ENCODE results near the gene CYP2J2. TPM values are rescaled to one million over a fixed set of nuclear protein-coding genes. Genes with fewer than 3 reads are reported as not detected.
"Not testable (repeated sequence)": the region's sequence is repeated elsewhere in the genome, so short reads cannot be mapped to it uniquely, and the experiment has no call there.

Gene CYP2J2
- total RNA-seq, 1 experiment from 2014 or later, result 1.6 TPM

DNA sequence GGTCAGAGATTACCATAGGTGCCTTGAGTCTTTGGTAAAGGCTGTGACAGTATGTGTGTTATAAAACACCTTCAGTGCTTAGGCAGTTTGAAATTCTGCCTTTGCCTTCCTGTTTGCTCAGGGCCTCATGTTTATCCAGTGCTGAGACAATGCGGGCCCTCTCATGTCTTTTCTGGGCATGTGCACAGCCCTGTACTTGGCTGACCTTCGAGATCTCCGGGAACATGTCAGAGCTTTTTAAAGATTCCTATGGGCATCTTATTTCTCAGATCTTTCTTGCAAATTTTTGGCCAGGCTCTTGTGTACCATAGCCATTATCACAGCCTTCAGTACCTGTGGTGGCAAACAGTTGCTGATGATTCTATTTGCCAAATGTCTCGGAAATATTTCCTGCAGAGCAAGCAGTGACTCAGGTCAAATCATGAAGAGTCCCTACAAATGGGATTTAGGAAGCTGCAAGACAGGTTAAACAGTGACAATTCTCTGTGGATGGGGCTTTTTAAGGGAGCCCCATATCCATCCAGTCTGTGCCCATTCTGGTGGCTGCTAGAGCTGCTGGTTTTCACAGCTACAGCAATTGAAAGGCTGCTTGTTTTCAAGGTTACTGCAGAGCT, 69.7 kb downstream of the CYP2J2 start:
- H3K4me2 ChIP-seq, result no peak overlapping the region

DNA sequence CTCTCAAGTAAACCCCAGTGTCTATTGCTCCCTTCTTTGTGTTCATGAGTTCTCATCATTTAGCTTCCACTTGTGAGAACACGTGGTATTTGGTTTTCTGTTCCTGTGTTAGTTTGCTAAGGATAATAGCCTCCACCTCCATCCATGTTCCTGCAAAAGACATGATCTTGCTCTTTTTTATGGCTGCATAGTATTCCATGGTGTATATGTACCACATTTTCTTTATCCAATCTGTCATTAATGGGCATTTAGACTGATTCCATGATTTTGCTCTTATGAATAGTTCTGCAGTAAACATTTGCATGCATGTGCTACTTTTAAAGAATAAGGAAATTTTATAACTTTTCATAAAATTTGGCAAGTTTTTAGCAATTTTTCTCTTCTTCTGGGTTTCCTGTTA, 71.3 kb downstream of the CYP2J2 start:
- CTCF ChIA-PET, result not testable (repeated sequence)

More for the DNA sequence above, 69.7 kb downstream of the CYP2J2 start:
- H4K20me1 ChIP-seq (ENCODE audit: insufficient read depth), result no peaks in the 10 kb centered on the region
- no peak overlapping the region for H3K4me3 ChIP-seq
- intact Hi-C loops (cut with micrococcal nuclease; ENCODE audit: unreplicated experiment), result no loop called here
- H3K9me2 ChIP-seq (ENCODE audit: insufficient read depth), result no peaks in the 10 kb centered on the region
- H3K27me3 ChIP-seq (ENCODE audit: insufficient read depth, low read depth), result no peaks in the 10 kb centered on the region
- no peaks in the 10 kb centered on the region for H3K79me2 ChIP-seq (ENCODE audit: low read depth)
- peaks cover 6% of the 10 kb centered on the region; the same call in 1 of the 2 replicates for H3K36me3 ChIP-seq (ENCODE audit: low read depth)
- CTCF ChIA-PET, result no interaction called here
- POLR2A ChIA-PET (ENCODE audit: unreplicated experiment), result no interaction called here
- BruUV-seq (replicated peaks), result no TSS peak
- H3K27ac ChIP-seq, result no peak overlapping the region
- H3F3A ChIP-seq (ENCODE audit: insufficient read depth, low read depth), result no peaks in the 10 kb centered on the region
- H3K9me3 ChIP-seq (ENCODE audit: insufficient read depth, low read depth), result no peaks in the 10 kb centered on the region
- no peak overlapping the region for H2AFZ ChIP-seq
- DNase-seq, result no peak
- no peaks in the 10 kb centered on the region for H3K4me1 ChIP-seq (replicated peaks; ENCODE audit: insufficient read depth)
- no peak for TF ChIP-seq EZH2 (IDR thresholded peaks at IDR 0.05; ENCODE audit: low read depth)
- TF ChIP-seq, protein P1, sequence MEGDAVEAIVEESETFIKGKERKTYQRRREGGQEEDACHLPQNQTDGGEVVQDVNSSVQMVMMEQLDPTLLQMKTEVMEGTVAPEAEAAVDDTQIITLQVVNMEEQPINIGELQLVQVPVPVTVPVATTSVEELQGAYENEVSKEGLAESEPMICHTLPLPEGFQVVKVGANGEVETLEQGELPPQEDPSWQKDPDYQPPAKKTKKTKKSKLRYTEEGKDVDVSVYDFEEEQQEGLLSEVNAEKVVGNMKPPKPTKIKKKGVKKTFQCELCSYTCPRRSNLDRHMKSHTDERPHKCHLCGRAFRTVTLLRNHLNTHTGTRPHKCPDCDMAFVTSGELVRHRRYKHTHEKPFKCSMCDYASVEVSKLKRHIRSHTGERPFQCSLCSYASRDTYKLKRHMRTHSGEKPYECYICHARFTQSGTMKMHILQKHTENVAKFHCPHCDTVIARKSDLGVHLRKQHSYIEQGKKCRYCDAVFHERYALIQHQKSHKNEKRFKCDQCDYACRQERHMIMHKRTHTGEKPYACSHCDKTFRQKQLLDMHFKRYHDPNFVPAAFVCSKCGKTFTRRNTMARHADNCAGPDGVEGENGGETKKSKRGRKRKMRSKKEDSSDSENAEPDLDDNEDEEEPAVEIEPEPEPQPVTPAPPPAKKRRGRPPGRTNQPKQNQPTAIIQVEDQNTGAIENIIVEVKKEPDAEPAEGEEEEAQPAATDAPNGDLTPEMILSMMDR (conservative IDR thresholded peaks at IDR 0.05), result no peak

DNA sequence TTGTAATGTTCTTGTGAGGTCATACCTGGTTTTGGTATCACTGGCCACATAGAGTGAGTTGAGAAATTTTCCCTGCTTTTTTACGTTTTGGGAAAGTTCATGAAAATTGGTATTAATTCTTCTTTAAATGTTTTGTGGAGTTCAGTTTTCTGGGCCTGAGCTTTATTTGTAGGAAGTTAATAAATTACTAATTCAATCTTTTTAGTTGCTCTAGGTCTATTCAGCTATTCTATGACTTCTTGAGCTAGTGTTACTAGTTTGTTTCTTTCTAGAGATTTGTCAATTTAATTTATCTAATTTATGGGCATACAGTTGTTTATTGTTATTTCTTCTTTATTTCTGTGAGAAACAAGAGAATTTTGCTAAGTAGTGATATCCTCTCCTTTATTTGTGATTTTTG, 74.5 kb downstream of the CYP2J2 start:
- CTCF ChIA-PET, result no interaction called here
- Histone ChIP-seq H3K4me2 (no peak overlapping the region), H3F3A (ENCODE audit: insufficient read depth, low read depth) (no peaks in the 10 kb centered on the region), H3K4me1 (replicated peaks; ENCODE audit: insufficient read depth) (no peaks in the 10 kb centered on the region), H4K20me1 (ENCODE audit: insufficient read depth) (no peaks in the 10 kb centered on the region), H2AFZ (no peak overlapping the region), H3K27ac (no peak overlapping the region), H3K4me3 (no peak overlapping the region), H3K9me3 (ENCODE audit: insufficient read depth, low read depth) (no peaks in the 10 kb centered on the region), H3K9me2 (ENCODE audit: insufficient read depth) (no peaks in the 10 kb centered on the region), H3K79me2 (ENCODE audit: low read depth) (no peaks in the 10 kb centered on the region), H3K36me3 (ENCODE audit: low read depth) (peaks cover 17% of the 10 kb centered on the region; the same call in 1 of the 2 replicates), H3K27me3 (ENCODE audit: insufficient read depth, low read depth) (no peaks in the 10 kb centered on the region)
- TF ChIP-seq, protein P1 (conservative IDR thresholded peaks at IDR 0.05), result no peak
- no peak for TF ChIP-seq EZH2 (IDR thresholded peaks at IDR 0.05; ENCODE audit: low read depth)
- POLR2A ChIA-PET (ENCODE audit: unreplicated experiment), result no interaction called here
- no peak for DNase-seq
- intact Hi-C loops (cut with micrococcal nuclease; ENCODE audit: unreplicated experiment), result no loop called here
- BruUV-seq (replicated peaks), result no TSS peak

More for the DNA sequence above, 71.3 kb downstream of the CYP2J2 start:
- H3K4me3 ChIP-seq; BruUV-seq (replicated peaks); H3F3A ChIP-seq (ENCODE audit: insufficient read depth, low read depth); H2AFZ ChIP-seq; H3K36me3 ChIP-seq (ENCODE audit: low read depth); H3K9me3 ChIP-seq (ENCODE audit: insufficient read depth, low read depth); DNase-seq; H3K27ac ChIP-seq; H3K9me2 ChIP-seq (ENCODE audit: insufficient read depth); POLR2A ChIA-PET (ENCODE audit: unreplicated experiment); H4K20me1 ChIP-seq (ENCODE audit: insufficient read depth); H3K4me1 ChIP-seq (replicated peaks; ENCODE audit: insufficient read depth); H3K4me2 ChIP-seq; H3K79me2 ChIP-seq (ENCODE audit: low read depth); intact Hi-C loops (cut with micrococcal nuclease; ENCODE audit: unreplicated experiment); H3K27me3 ChIP-seq (ENCODE audit: insufficient read depth, low read depth): not testable (repeated sequence)

- H3K27me3 ChIP-seq (ENCODE audit: insufficient read depth, low read depth), result no peaks in the 10 kb centered on the region
- DNase-seq, result no peak
- H3K79me2 ChIP-seq (ENCODE audit: low read depth), result no peaks in the 10 kb centered on the region
- POLR2A ChIA-PET (ENCODE audit: unreplicated experiment), result no interaction called here
- no peaks in the 10 kb centered on the region for H3K4me1 ChIP-seq (replicated peaks; ENCODE audit: insufficient read depth)
- peaks cover 14% of the 10 kb centered on the region; the same call in 1 of the 2 replicates for H3K36me3 ChIP-seq (ENCODE audit: low read depth)
- H4K20me1 ChIP-seq (ENCODE audit: insufficient read depth), result no peaks in the 10 kb centered on the region
- H3K4me3 ChIP-seq, result no peak overlapping the region
- H2AFZ ChIP-seq, result no peak overlapping the region
- CTCF ChIA-PET, result no interaction called here
- no TSS peak for BruUV-seq (replicated peaks)
- H3K27ac ChIP-seq, result no peak overlapping the region
- no peak overlapping the region for H3K4me2 ChIP-seq
- no peaks in the 10 kb centered on the region for H3F3A ChIP-seq (ENCODE audit: insufficient read depth, low read depth)
- TF ChIP-seq, protein P1 (conservative IDR thresholded peaks at IDR 0.05), result no peak
- TF ChIP-seq EZH2 (IDR thresholded peaks at IDR 0.05; ENCODE audit: low read depth), result no peak
- no peaks in the 10 kb centered on the region for H3K9me3 ChIP-seq (ENCODE audit: insufficient read depth, low read depth)
- intact Hi-C loops (cut with micrococcal nuclease; ENCODE audit: unreplicated experiment), result no loop called here
- H3K9me2 ChIP-seq (ENCODE audit: insufficient read depth), result no peaks in the 10 kb centered on the region
Measured at GRCh38 chr1:59846895-59847282, 79.7 kb downstream of the CYP2J2 start.
